ENCODE measurements around the gene TXNDC16.
"Not testable (repeated sequence)": the region's sequence is repeated elsewhere in the genome, so short reads cannot be mapped to it uniquely, and the experiment has no call there.

TXNDC16 gene

GRCh38 chr14:52494444-52494843 lies 57.9 kb downstream of the TXNDC16 start:
- H3K27me3 Mint-ChIP-seq, result no peaks in the 10 kb centered on the region
- peaks cover 18% of the 10 kb centered on the region for H3K9me3 Mint-ChIP-seq
- H3K4me3 Mint-ChIP-seq, result no peak overlapping the region
- H3K27ac Mint-ChIP-seq, result no peak overlapping the region
- peaks cover 48% of the 10 kb centered on the region for H3K36me3 Mint-ChIP-seq (ENCODE audit: low read depth)
- H3K4me1 Mint-ChIP-seq (ENCODE audit: low read depth), result no peaks in the 10 kb centered on the region
- no peak for DNase-seq

GRCh38 chr14:52485350-52485960 lies 66.8 kb downstream of the TXNDC16 start:
- H3K4me1 Mint-ChIP-seq (ENCODE audit: low read depth), result no peaks in the 10 kb centered on the region
- no peak overlapping the region for H3K27ac Mint-ChIP-seq
- H3K4me3 Mint-ChIP-seq, result no peak overlapping the region
- no peaks in the 10 kb centered on the region for H3K9me3 Mint-ChIP-seq
- no peaks in the 10 kb centered on the region for H3K27me3 Mint-ChIP-seq
- H3K36me3 Mint-ChIP-seq (ENCODE audit: low read depth), result peaks cover 19% of the 10 kb centered on the region
- no peak for DNase-seq

GRCh38 chr14:52481864-52482263 lies 70.4 kb downstream of the TXNDC16 start:
- no peaks in the 10 kb centered on the region for H3K27me3 Mint-ChIP-seq
- H3K4me1 Mint-ChIP-seq (ENCODE audit: low read depth), result no peaks in the 10 kb centered on the region
- H3K27ac Mint-ChIP-seq, result no peak overlapping the region
- DNase-seq, result no peak
- H3K36me3 Mint-ChIP-seq (ENCODE audit: low read depth), result peaks cover 47% of the 10 kb centered on the region
- peaks cover 4% of the 10 kb centered on the region for H3K9me3 Mint-ChIP-seq
- H3K4me3 Mint-ChIP-seq, result no peak overlapping the region

- no peak overlapping the region for H3K27ac Mint-ChIP-seq
- H3K27me3 Mint-ChIP-seq, result no peaks in the 10 kb centered on the region
- no peak for DNase-seq
- no peak overlapping the region for H3K4me3 Mint-ChIP-seq
- H3K36me3 Mint-ChIP-seq (ENCODE audit: low read depth), result peaks cover 42% of the 10 kb centered on the region
- peaks cover 3% of the 10 kb centered on the region for H3K4me1 Mint-ChIP-seq (ENCODE audit: low read depth)
- peaks cover 10% of the 10 kb centered on the region for H3K9me3 Mint-ChIP-seq
Measured at GRCh38 chr14:52473557-52473956, 78.7 kb downstream of the TXNDC16 start.

GRCh38 chr14:52472728-52473127 lies 79.6 kb downstream of the TXNDC16 start:
- Mint-ChIP-seq H3K4me1 (ENCODE audit: low read depth) (peaks cover 6% of the 10 kb centered on the region), H3K27me3 (no peaks in the 10 kb centered on the region), H3K9me3 (peaks cover 10% of the 10 kb centered on the region), H3K4me3 (no peak overlapping the region), H3K36me3 (ENCODE audit: low read depth) (peaks cover 36% of the 10 kb centered on the region), H3K27ac (no peak overlapping the region)
- DNase-seq, result no peak

- not testable (repeated sequence) for DNase-seq, H3K27me3 Mint-ChIP-seq, H3K9me3 Mint-ChIP-seq, H3K4me3 Mint-ChIP-seq, H3K27ac Mint-ChIP-seq
- peaks cover 11% of the 10 kb centered on the region for H3K4me1 Mint-ChIP-seq (ENCODE audit: low read depth)
- H3K36me3 Mint-ChIP-seq (ENCODE audit: low read depth), result peaks cover 31% of the 10 kb centered on the region
Measured at GRCh38 chr14:52472251-52472650, 80.1 kb downstream of the TXNDC16 start.

GRCh38 chr14:52467515-52468266 lies 84.6 kb downstream of the TXNDC16 start:
- no peaks in the 10 kb centered on the region for H3K27me3 Mint-ChIP-seq
- peak overlapping the region; percentile 73 for H3K27ac Mint-ChIP-seq
- no peak for DNase-seq
- no peaks in the 10 kb centered on the region for H3K9me3 Mint-ChIP-seq
- no peak overlapping the region for H3K4me3 Mint-ChIP-seq
- peaks cover 16% of the 10 kb centered on the region for H3K36me3 Mint-ChIP-seq (ENCODE audit: low read depth)
- peaks cover 10% of the 10 kb centered on the region for H3K4me1 Mint-ChIP-seq (ENCODE audit: low read depth)

GRCh38 chr14:52464175-52464574 lies 88.1 kb downstream of the TXNDC16 start:
- H3K9me3 Mint-ChIP-seq, result peaks cover 2% of the 10 kb centered on the region
- H3K27ac Mint-ChIP-seq, result no peak overlapping the region
- no peaks in the 10 kb centered on the region for H3K27me3 Mint-ChIP-seq
- H3K4me1 Mint-ChIP-seq (ENCODE audit: low read depth), result peaks cover 10% of the 10 kb centered on the region
- H3K36me3 Mint-ChIP-seq (ENCODE audit: low read depth), result peaks cover 40% of the 10 kb centered on the region
- no peak for DNase-seq
- H3K4me3 Mint-ChIP-seq, result no peak overlapping the region

- no peak for DNase-seq
- Mint-ChIP-seq H3K27ac (no peak overlapping the region), H3K4me3 (no peak overlapping the region), H3K36me3 (ENCODE audit: low read depth) (peaks cover 40% of the 10 kb centered on the region), H3K9me3 (peaks cover 2% of the 10 kb centered on the region), H3K27me3 (no peaks in the 10 kb centered on the region), H3K4me1 (ENCODE audit: low read depth) (peaks cover 15% of the 10 kb centered on the region)
Measured at GRCh38 chr14:52463375-52463774, 88.9 kb downstream of the TXNDC16 start.

- H3K4me3 Mint-ChIP-seq, result no peak overlapping the region
- no peak for DNase-seq
- H3K27me3 Mint-ChIP-seq, result no peaks in the 10 kb centered on the region
- H3K36me3 Mint-ChIP-seq (ENCODE audit: low read depth), result peaks cover 38% of the 10 kb centered on the region
- H3K27ac Mint-ChIP-seq, result no peak overlapping the region
- peaks cover 16% of the 10 kb centered on the region for H3K4me1 Mint-ChIP-seq (ENCODE audit: low read depth)
- peaks cover 2% of the 10 kb centered on the region for H3K9me3 Mint-ChIP-seq
Measured at GRCh38 chr14:52461721-52462120, 90.6 kb downstream of the TXNDC16 start.

- Mint-ChIP-seq H3K4me1 (ENCODE audit: low read depth) (peaks cover 20% of the 10 kb centered on the region), H3K27me3 (no peaks in the 10 kb centered on the region), H3K36me3 (ENCODE audit: low read depth) (peaks cover 44% of the 10 kb centered on the region), H3K4me3 (no peak overlapping the region), H3K9me3 (peaks cover 2% of the 10 kb centered on the region), H3K27ac (no peak overlapping the region)
- no peak for DNase-seq
Measured at GRCh38 chr14:52458721-52459085, 93.6 kb downstream of the TXNDC16 start.

GRCh38 chr14:52457411-52457810 lies 94.9 kb downstream of the TXNDC16 start:
- H3K27ac Mint-ChIP-seq, result no peak overlapping the region
- H3K36me3 Mint-ChIP-seq (ENCODE audit: low read depth), result peaks cover 47% of the 10 kb centered on the region
- DNase-seq, result no peak
- H3K4me3 Mint-ChIP-seq, result no peak overlapping the region
- H3K4me1 Mint-ChIP-seq (ENCODE audit: low read depth), result peaks cover 20% of the 10 kb centered on the region
- no peaks in the 10 kb centered on the region for H3K27me3 Mint-ChIP-seq
- H3K9me3 Mint-ChIP-seq, result peaks cover 2% of the 10 kb centered on the region

GRCh38 chr14:52455291-52456088 lies 96.8 kb downstream of the TXNDC16 start:
- peak overlapping the region; percentile 46 for H3K27ac Mint-ChIP-seq
- H3K36me3 Mint-ChIP-seq (ENCODE audit: low read depth), result peaks cover 56% of the 10 kb centered on the region
- peaks cover 20% of the 10 kb centered on the region for H3K4me1 Mint-ChIP-seq (ENCODE audit: low read depth)
- H3K4me3 Mint-ChIP-seq, result no peak overlapping the region
- no peaks in the 10 kb centered on the region for H3K27me3 Mint-ChIP-seq
- peaks cover 4% of the 10 kb centered on the region for H3K9me3 Mint-ChIP-seq
- DNase-seq, result no peak

GRCh38 chr14:52447236-52447635 lies 105.1 kb downstream of the TXNDC16 start:
- Mint-ChIP-seq H3K27me3 (no peaks in the 10 kb centered on the region), H3K27ac (no peak overlapping the region), H3K36me3 (ENCODE audit: low read depth) (peaks cover 59% of the 10 kb centered on the region), H3K4me3 (no peak overlapping the region), H3K4me1 (ENCODE audit: low read depth) (no peaks in the 10 kb centered on the region), H3K9me3 (peaks cover 14% of the 10 kb centered on the region)
- no peak for DNase-seq

GRCh38 chr14:52446355-52446754 lies 106.0 kb downstream of the TXNDC16 start:
- no peak for DNase-seq
- no peaks in the 10 kb centered on the region for H3K27me3 Mint-ChIP-seq
- H3K27ac Mint-ChIP-seq, result no peak overlapping the region
- H3K4me3 Mint-ChIP-seq, result no peak overlapping the region
- H3K36me3 Mint-ChIP-seq (ENCODE audit: low read depth), result peaks cover 51% of the 10 kb centered on the region
- H3K4me1 Mint-ChIP-seq (ENCODE audit: low read depth), result no peaks in the 10 kb centered on the region
- peaks cover 14% of the 10 kb centered on the region for H3K9me3 Mint-ChIP-seq
